Keratinocyte (primary cell): Measurements from ENCODE around the gene SH3PXD2A. TPM values are rescaled to one million over a fixed set of nuclear protein-coding genes. Genes with fewer than 3 reads are reported as not detected.

Experiments used
- DNase-seq: peaks from one replicate; pipeline ENCODE4 v3.0.0-alpha.2; 2011; ENCODE audit warnings: low read depth, missing footprints, low spot score
- FAIRE-seq: peaks from 2 replicates; lab custom pipeline; 2011; peaks lifted over from hg19 to GRCh38; lab: Jason Lieb, UNC
- H2AFZ ChIP-seq: 2 replicates; pipeline ENCODE4 v1.6.0; 2012; ENCODE audit warnings: low read length, control low read depth, inconsistent platforms; ENCODE audit not compliant: control insufficient read depth
- H3K27ac ChIP-seq: 2 replicates; pipeline ENCODE4 v1.5.1; 2011; ENCODE audit warnings: low read length; ENCODE audit not compliant: control insufficient read depth, insufficient read depth
- H3K27me3 ChIP-seq: 3 replicates; pipeline ENCODE4 v1.6.0; 2011; ENCODE audit warnings: low read length; ENCODE audit not compliant: control insufficient read depth, insufficient read depth; ENCODE audit errors: extremely low read depth
- H3K36me3 ChIP-seq, 2 experiments: 2 replicates in 1 of 2; 3 replicates in 1 of 2; pipeline ENCODE4 v1.5.1; 2011; ENCODE audit warnings: low read length in 2 of 2, mild to moderate bottlenecking in 1 of 2; ENCODE audit not compliant: control insufficient read depth in 2 of 2, insufficient read depth in 2 of 2; ENCODE audit errors: extremely low read depth in 1 of 2
- H3K4me1 ChIP-seq: 3 replicates; pipeline ENCODE4 v1.5.1; 2011; ENCODE audit warnings: low read length; ENCODE audit not compliant: control insufficient read depth, insufficient read depth; ENCODE audit errors: extremely low read depth
- H3K4me2 ChIP-seq: 3 replicates; pipeline ENCODE4 v1.6.0; 2011; ENCODE audit warnings: low read depth, low read length; ENCODE audit not compliant: control insufficient read depth, insufficient read depth; ENCODE audit errors: extremely low read depth
- H3K4me3 ChIP-seq, 3 experiments: fragments of 200-600 bp in 1 of 3; sonication (generic) in 1 of 3; 2 replicates in 2 of 3; 3 replicates in 1 of 3; pipeline ENCODE4 v1.5.1; 2011 to 2016; ENCODE audit warnings: low read length in 3 of 3, mild to moderate bottlenecking in 3 of 3, control low read depth in 2 of 3, inconsistent platforms in 1 of 3, low read depth in 1 of 3, mixed read lengths in 1 of 3, mixed run types in 1 of 3, moderate library complexity in 1 of 3; ENCODE audit not compliant: control insufficient read depth in 2 of 3, insufficient read depth in 2 of 3; ENCODE audit errors: extremely low read depth in 1 of 3
- H3K79me2 ChIP-seq: 2 replicates; pipeline ENCODE4 v1.6.0; 2012; ENCODE audit warnings: low read length; ENCODE audit not compliant: control insufficient read depth, insufficient read depth
- H3K9ac ChIP-seq: 3 replicates; pipeline ENCODE4 v1.6.0; 2011; ENCODE audit warnings: low read length; ENCODE audit not compliant: control insufficient read depth, insufficient read depth; ENCODE audit errors: extremely low read depth
- H3K9me1 ChIP-seq: 3 replicates; pipeline ENCODE4 v1.6.0; 2011; ENCODE audit warnings: low read length; ENCODE audit not compliant: control insufficient read depth, insufficient read depth; ENCODE audit errors: extremely low read depth
- H3K9me3 ChIP-seq: 2 replicates; pipeline ENCODE4 v1.5.1; 2012; ENCODE audit warnings: low read depth, low read length; ENCODE audit not compliant: control insufficient read depth
- H4K20me1 ChIP-seq: 3 replicates; pipeline ENCODE4 v1.6.0; 2011; ENCODE audit warnings: low read length; ENCODE audit not compliant: control insufficient read depth, insufficient read depth; ENCODE audit errors: extremely low read depth
- CTCF ChIP-seq, 3 experiments: IDR thresholded peaks in 1 of 3; conservative IDR thresholded peaks in 1 of 3; optimal IDR thresholded peaks in 1 of 3; 2 replicates in 2 of 3; 3 replicates in 1 of 3; pipeline versions ENCODE3 to v1.5.1; 2011; ENCODE audit warnings: low read length in 3 of 3, mild to moderate bottlenecking in 3 of 3, moderate library complexity in 2 of 3, control low read depth in 1 of 3, inconsistent platforms in 1 of 3; ENCODE audit not compliant: insufficient read depth in 2 of 3; ENCODE audit errors: extremely low read depth in 1 of 3
- EZH2 ChIP-seq: IDR thresholded peaks from one replicate; pipeline ENCODE4 v1.6.1; 2012; ENCODE audit warnings: inconsistent platforms, mild to moderate bottlenecking, low read length, moderate library complexity
- dilution Hi-C: fragments of 300-500 bp; cut with MboI; formaldehyde crosslinking; loops from one replicate; pipeline ENCODE4 v1.7.0; 2020; ENCODE audit warnings: low sequenced_read_pairs; ENCODE audit not compliant: extremely low pct_ligation_motif_present
- polyA plus RNA-seq, 5 experiments: library from polyadenylated mRNA; depleted of rRNA in 3 of 5; stranded (reverse) in 3 of 5; stranded (forward) in 1 of 5; unstranded in 1 of 5; fragments of >200 nt; gene quantifications; 1 replicate in 1 of 5; 2 replicates in 3 of 5; 3 replicates in 1 of 5; pipeline versions ENCODE4 v1.2.1 to v1.2.3, GENCODE V29; 2011 to 2012; ENCODE audit warnings: missing spikeins in 2 of 5, low read depth in 1 of 5, low replicate concordance in 1 of 5

The SH3PXD2A gene
- polyA plus RNA-seq, 1 donor (not counting 4 experiments of a cell fraction or from before 2014, with no cell fraction given), result 33.9 TPM

- no peak overlapping the region for H3K4me2 ChIP-seq
- H2AFZ ChIP-seq, result no peak overlapping the region
- peaks cover 20% of the 10 kb centered on the region for H3K4me1 ChIP-seq
- H3K79me2 ChIP-seq, result peaks cover 56% of the 10 kb centered on the region
- H4K20me1 ChIP-seq, result peaks cover 17% of the 10 kb centered on the region
- FAIRE-seq (no peak), DNase-seq (no peak)
- peaks cover 6% of the 10 kb centered on the region for H3K9me1 ChIP-seq
- H3K4me3 ChIP-seq, result no peak overlapping the region
- peaks cover 45 to 51% of the 10 kb centered on the region in 2 experiments for H3K36me3 ChIP-seq
- no peaks in the 10 kb centered on the region for H3K9me3 ChIP-seq
- TF ChIP-seq EZH2, result no peak
- TF ChIP-seq CTCF (optimal IDR thresholded peaks at IDR 0.05 in 1 of 3, IDR thresholded peaks at IDR 0.05 in 1 of 3, conservative IDR thresholded peaks at IDR 0.05 in 1 of 3; ENCODE audit: extremely low read depth in 1 of 3, insufficient read depth in 2 of 3, low read length in 3 of 3), result no peak
- H3K27me3 ChIP-seq, result no peaks in the 10 kb centered on the region
- dilution Hi-C loops, result no loop called here
- no peak overlapping the region for H3K27ac ChIP-seq
- H3K9ac ChIP-seq, result no peak overlapping the region
Observed at GRCh38 chr10:103666762-103667150, 188.6 kb downstream of the SH3PXD2A start.

- H3K4me1 ChIP-seq, result peaks cover 24% of the 10 kb centered on the region
- H3K4me3 ChIP-seq, result no peak overlapping the region
- no peak overlapping the region for H2AFZ ChIP-seq
- peaks cover 17% of the 10 kb centered on the region for H4K20me1 ChIP-seq
- H3K36me3 ChIP-seq, result peaks cover 42 to 54% of the 10 kb centered on the region in 2 experiments
- H3K27me3 ChIP-seq, result no peaks in the 10 kb centered on the region
- dilution Hi-C loops, result no loop called here
- DNase-seq (no peak), FAIRE-seq (peak; percentile 55)
- H3K4me2 ChIP-seq, result no peak overlapping the region
- H3K9ac ChIP-seq, result no peak overlapping the region
- no peak overlapping the region for H3K27ac ChIP-seq
- peaks cover 55% of the 10 kb centered on the region for H3K79me2 ChIP-seq
- TF ChIP-seq EZH2 (no peak), CTCF (optimal IDR thresholded peaks at IDR 0.05 in 1 of 3, IDR thresholded peaks at IDR 0.05 in 1 of 3, conservative IDR thresholded peaks at IDR 0.05 in 1 of 3; ENCODE audit: extremely low read depth in 1 of 3, insufficient read depth in 2 of 3, low read length in 3 of 3) (peak; percentile 64 to 67 (median 66))
- peaks cover 6% of the 10 kb centered on the region for H3K9me1 ChIP-seq
- no peaks in the 10 kb centered on the region for H3K9me3 ChIP-seq
Observed at GRCh38 chr10:103666087-103666761, 189.2 kb downstream of the SH3PXD2A start.
